ENCODE measurements around the gene SLC46A2.

DNA sequence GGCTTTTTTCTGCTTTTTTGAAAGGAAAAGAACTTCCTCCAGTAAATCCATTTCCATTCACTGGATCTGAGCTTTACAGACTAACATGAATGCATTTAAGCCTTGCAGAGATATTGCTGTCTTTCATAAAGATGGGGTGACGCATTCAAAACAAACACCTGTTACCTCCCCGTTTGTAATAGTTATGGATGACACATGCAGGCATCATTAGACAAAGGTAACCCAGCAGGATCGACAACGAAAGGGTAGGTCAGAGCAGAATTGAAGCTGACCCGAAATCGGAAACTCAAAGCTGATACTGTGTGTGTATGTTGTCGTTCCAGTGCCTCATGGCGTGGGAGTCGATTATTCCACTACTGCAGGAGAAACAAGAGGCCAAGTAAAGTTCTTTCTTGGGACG is 22.2 kb downstream of the SLC46A2 start:
- TF ChIP-seq CTCF (IDR thresholded peaks at IDR 0.05) (no peak), ZFX (IDR thresholded peaks at IDR 0.05; ENCODE audit: borderline replicate concordance) (no peak)

All from 22Rv1 (cell line).